ENCODE results near the gene LMTK2.
A peak's percentile ranks its signal among the peaks of the same experiment; 100 is the strongest.

Gene LMTK2

GRCh38 chr7:98091523-98091922 is 15.1 kb upstream of the LMTK2 start:
- Histone ChIP-seq H3K4me1 (no peaks in the 10 kb centered on the region), H3K9me3 (no peaks in the 10 kb centered on the region; the same call in 1 of the 2 replicates), H3K4me3 (ENCODE audit: low read depth, low read length) (no peak overlapping the region), H3K36me3 (no peaks in the 10 kb centered on the region), H3K27me3 (no peaks in the 10 kb centered on the region)
- DNase-seq = no peak
- no peak for TF ChIP-seq CTCF (IDR thresholded peaks at IDR 0.05; ENCODE audit: low read depth, low read length)

- no peak for TF ChIP-seq CTCF (IDR thresholded peaks at IDR 0.05; ENCODE audit: low read depth, low read length)
- no peaks in the 10 kb centered on the region; the same call in 1 of the 2 replicates for H3K9me3 ChIP-seq
- no peaks in the 10 kb centered on the region for H3K4me1 ChIP-seq
- no peaks in the 10 kb centered on the region for H3K27me3 ChIP-seq
- no peaks in the 10 kb centered on the region for H3K36me3 ChIP-seq
- DNase-seq = no peak
- H3K4me3 ChIP-seq (ENCODE audit: low read depth, low read length) = no peak overlapping the region
Observed at GRCh38 chr7:98097042-98097645, 9.5 kb upstream of the LMTK2 start.

GRCh38 chr7:98100088-98100487 is 6.6 kb upstream of the LMTK2 start:
- DNase-seq = no peak

DNA sequence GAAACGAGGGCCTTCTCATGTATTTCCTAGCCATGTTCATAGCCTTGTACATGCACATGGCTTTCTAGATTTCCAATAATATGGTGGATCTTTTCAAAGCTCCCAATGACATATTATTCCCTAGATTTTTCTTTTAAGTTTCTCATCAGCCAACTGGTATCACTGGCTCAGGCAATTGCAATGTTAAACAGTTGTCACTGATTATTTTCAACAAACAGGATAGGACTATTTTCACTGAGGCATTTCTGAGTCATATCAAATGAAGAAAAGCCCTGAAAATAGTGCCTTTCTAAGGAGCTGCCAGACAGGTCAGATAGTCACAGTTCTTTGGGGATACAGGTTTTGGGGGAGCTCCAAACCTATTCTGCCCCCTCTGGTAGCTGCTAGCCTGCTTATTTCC is 4.5 kb upstream of the LMTK2 start:
- Histone ChIP-seq H3K36me3 (0 out of 2 replicates have a peak, but pooled peaks cover 3% of the 10 kb centered on the region), H3K4me3 (ENCODE audit: low read depth, low read length) (no peak overlapping the region), H3K4me1 (no peaks in the 10 kb centered on the region), H3K9me3 (no peaks in the 10 kb centered on the region; the same call in 1 of the 2 replicates), H3K27me3 (no peaks in the 10 kb centered on the region)
- no peak for DNase-seq
- no peak for TF ChIP-seq CTCF (IDR thresholded peaks at IDR 0.05; ENCODE audit: low read depth, low read length)

More at GRCh38 chr7:98100088-98100487, 6.6 kb upstream of the LMTK2 start:
- no peak overlapping the region for H3K4me3 ChIP-seq (ENCODE audit: low read depth, low read length)
- TF ChIP-seq CTCF (IDR thresholded peaks at IDR 0.05; ENCODE audit: low read depth, low read length) = no peak
- H3K27me3 ChIP-seq = no peaks in the 10 kb centered on the region
- no peaks in the 10 kb centered on the region for H3K36me3 ChIP-seq
- no peaks in the 10 kb centered on the region for H3K4me1 ChIP-seq
- no peaks in the 10 kb centered on the region; the same call in 1 of the 2 replicates for H3K9me3 ChIP-seq

GRCh38 chr7:98105942-98106544 is 619 bp upstream of the LMTK2 start:
- Histone ChIP-seq H3K4me3 (ENCODE audit: low read depth, low read length) (peak overlapping the region; percentile 17; the same call in 1 of the 2 replicates), H3K36me3 (0 out of 2 replicates have a peak, but pooled peaks cover 3% of the 10 kb centered on the region), H3K9me3 (no peaks in the 10 kb centered on the region; the same call in 1 of the 2 replicates), H3K27me3 (no peaks in the 10 kb centered on the region), H3K4me1 (peaks cover 4% of the 10 kb centered on the region; the same call in 1 of the 2 replicates)
- no peak for DNase-seq
- no peak for TF ChIP-seq CTCF (IDR thresholded peaks at IDR 0.05; ENCODE audit: low read depth, low read length)

DNA sequence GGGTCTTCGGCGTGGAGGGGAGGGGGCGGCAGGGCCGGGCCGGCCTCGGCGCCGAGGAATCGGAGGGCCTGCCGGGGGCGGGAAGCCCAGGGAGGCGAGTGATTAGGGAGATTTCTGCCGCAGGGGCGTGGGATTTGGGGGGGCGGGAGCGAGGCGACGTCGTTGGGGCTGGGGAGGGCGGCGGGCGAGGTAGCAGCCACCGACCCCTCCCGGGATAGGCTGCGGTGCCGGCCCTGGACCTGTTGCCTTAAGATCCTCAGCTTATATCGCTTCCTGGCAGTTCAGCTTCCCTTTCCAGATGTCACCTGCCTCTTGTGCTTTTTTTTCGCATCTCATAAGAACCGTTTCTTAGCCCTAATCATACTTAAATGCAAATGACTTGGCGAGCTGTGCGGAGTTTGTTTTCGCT is 655 bp downstream of the LMTK2 start:
- Histone ChIP-seq H3K9me3 (no peaks in the 10 kb centered on the region), H3K4me3 (ENCODE audit: low read depth, low read length) (peak overlapping the region; percentile 86), H3K36me3 (0 out of 2 replicates have a peak, but pooled peaks cover 3% of the 10 kb centered on the region), H3K27me3 (no peaks in the 10 kb centered on the region), H3K4me1 (peaks cover 4% of the 10 kb centered on the region; the same call in 1 of the 2 replicates)
- DNase-seq = peak; percentile 12
- no peak for TF ChIP-seq CTCF (IDR thresholded peaks at IDR 0.05; ENCODE audit: low read depth, low read length)
